Upper lobe of right lung (tissue), 1 donor: Measurements from ENCODE around the gene PTPRM. TPM values are rescaled to one million over a fixed set of nuclear protein-coding genes. Genes with fewer than 3 reads are reported as not detected.
A peak's percentile ranks its signal among the peaks of the same experiment; 100 is the strongest.

Experiments used
- ATAC-seq: fragments of 200-7000 bp; cut with Tn5 transposase; one replicate; pipeline ENCODE4 v1.9.1; 2020; ENCODE audit warnings: mild to moderate bottlenecking, moderate library complexity
- DNase-seq: peaks from one replicate; pipeline ENCODE4 v3.0.0-alpha.2; 2020
- H3K27ac ChIP-seq: fragments of 200-600 bp; one replicate; pipeline ENCODE4 v1.8.0; 2022
- H3K27me3 ChIP-seq: fragments of 200-600 bp; one replicate; pipeline ENCODE4 v1.8.0; 2022; ENCODE audit warnings: mild to moderate bottlenecking
- H3K36me3 ChIP-seq: fragments of 200-600 bp; one replicate; pipeline ENCODE4 v1.8.0; 2022
- H3K4me1 ChIP-seq: fragments of 200-600 bp; one replicate; pipeline ENCODE4 v1.8.0; 2022
- H3K4me3 ChIP-seq: fragments of 200-600 bp; one replicate; pipeline ENCODE4 v1.8.0; 2022; ENCODE audit warnings: mild to moderate bottlenecking
- H3K9me3 ChIP-seq: fragments of 200-600 bp; one replicate; pipeline ENCODE4 v1.8.0; 2022
- intact Hi-C: fragments of 100-400 bp; cut with DNase I; formaldehyde crosslinking; loops from one replicate; pipeline ENCODE4 v1.11.0; 2022
- total RNA-seq: library from RNA; stranded (reverse); fragmentation: NEBNext Ultra II Directional; extraction: Animal tissue kit (Norgen Biotek cat#: 25700); gene quantifications from one replicate; pipeline ENCODE4 v1.2.1, GENCODE V29; 2021
- TF ChIP-seq, protein P1 (sequence below): fragments of 200-600 bp; IDR thresholded peaks from one replicate; pipeline ENCODE4 v1.8.0; 2022; ENCODE audit warnings: antibody characterized with exemption
- donor health status: DM: no; HTN: yes; CAD: no; lungs with severe emphysema.

Gene PTPRM
- total RNA-seq, 1 donor from 2014 or later = 99.3 TPM

DNA sequence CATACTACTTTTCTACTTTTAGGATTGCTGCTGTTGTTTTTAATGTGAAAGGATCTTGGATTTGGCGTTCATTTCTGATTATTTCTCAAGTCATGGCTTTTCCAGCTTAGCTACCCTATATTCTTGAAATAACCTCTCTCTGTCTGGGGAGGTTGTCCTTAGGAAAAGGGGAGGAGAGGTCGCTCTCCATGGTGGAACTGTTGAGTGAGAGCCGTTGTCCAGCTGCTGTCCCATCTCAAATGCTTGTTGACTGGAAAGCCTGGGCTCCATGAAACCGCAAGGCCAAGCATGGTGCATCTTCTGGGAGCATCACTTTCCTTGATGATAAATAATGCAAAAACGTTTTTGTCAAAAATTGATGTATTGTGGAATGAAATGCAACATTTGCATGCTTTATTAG is 563.0 kb downstream of the PTPRM start:
- Histone ChIP-seq H3K27me3 (no peaks in the 10 kb centered on the region), H3K27ac (no peak overlapping the region), H3K4me3 (no peak overlapping the region), H3K4me1 (no peaks in the 10 kb centered on the region), H3K9me3 (no peaks in the 10 kb centered on the region), H3K36me3 (no peaks in the 10 kb centered on the region)
- TF ChIP-seq, protein P1, sequence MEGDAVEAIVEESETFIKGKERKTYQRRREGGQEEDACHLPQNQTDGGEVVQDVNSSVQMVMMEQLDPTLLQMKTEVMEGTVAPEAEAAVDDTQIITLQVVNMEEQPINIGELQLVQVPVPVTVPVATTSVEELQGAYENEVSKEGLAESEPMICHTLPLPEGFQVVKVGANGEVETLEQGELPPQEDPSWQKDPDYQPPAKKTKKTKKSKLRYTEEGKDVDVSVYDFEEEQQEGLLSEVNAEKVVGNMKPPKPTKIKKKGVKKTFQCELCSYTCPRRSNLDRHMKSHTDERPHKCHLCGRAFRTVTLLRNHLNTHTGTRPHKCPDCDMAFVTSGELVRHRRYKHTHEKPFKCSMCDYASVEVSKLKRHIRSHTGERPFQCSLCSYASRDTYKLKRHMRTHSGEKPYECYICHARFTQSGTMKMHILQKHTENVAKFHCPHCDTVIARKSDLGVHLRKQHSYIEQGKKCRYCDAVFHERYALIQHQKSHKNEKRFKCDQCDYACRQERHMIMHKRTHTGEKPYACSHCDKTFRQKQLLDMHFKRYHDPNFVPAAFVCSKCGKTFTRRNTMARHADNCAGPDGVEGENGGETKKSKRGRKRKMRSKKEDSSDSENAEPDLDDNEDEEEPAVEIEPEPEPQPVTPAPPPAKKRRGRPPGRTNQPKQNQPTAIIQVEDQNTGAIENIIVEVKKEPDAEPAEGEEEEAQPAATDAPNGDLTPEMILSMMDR = no peak
- intact Hi-C loops = no loop called here
- ATAC-seq (no peak), DNase-seq (no peak)

DNA sequence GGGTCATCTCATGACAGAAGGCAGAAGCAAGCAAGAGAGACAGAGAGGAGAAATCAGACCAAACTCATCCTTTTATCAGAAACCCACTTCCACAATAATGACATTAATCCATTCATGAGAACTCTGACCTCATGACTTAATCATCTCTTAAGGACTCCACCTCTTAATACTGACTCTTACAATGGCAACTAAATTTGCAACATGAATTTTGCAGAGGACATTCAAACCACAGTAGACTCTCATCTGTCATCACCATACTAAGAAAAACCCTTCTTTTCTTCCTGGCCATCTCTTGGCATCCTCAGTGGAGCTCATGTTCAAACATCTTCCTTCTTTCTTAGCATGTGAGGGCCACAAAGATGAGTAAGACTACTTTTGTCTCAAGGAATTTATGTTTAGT is 565.9 kb downstream of the PTPRM start:
- ATAC-seq = no peak
- no peak for DNase-seq
- Histone ChIP-seq H3K4me3 (no peak overlapping the region), H3K27ac (no peak overlapping the region), H3K27me3 (no peaks in the 10 kb centered on the region), H3K36me3 (no peaks in the 10 kb centered on the region), H3K9me3 (no peaks in the 10 kb centered on the region), H3K4me1 (no peaks in the 10 kb centered on the region)
- intact Hi-C loops = no loop called here
- TF ChIP-seq, protein P1 = no peak

DNA sequence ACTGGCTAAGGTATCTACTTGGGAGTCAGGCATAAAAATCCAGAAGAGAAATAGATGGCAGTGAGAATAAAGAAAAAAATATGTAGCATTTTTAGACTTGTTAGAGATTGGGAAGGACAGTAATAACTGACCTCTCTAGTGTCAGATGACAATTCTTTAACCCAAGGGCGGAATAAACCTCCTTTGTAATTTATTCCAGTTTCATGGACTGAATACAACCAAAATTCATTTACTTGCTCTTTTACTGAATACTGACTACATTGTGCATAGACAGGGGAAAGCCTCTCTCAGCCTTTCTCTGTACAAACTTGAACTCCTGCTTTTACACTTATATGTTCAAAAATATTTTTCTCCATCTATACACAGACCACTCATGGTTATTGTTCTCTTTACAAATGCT is 566.8 kb downstream of the PTPRM start:
- no peaks in the 10 kb centered on the region for H3K36me3 ChIP-seq
- DNase-seq = no peak
- H3K4me3 ChIP-seq = no peak overlapping the region
- no peak for ATAC-seq
- TF ChIP-seq, protein P1 = no peak
- H3K27me3 ChIP-seq = no peaks in the 10 kb centered on the region
- no peak overlapping the region for H3K27ac ChIP-seq
- H3K4me1 ChIP-seq = no peaks in the 10 kb centered on the region
- H3K9me3 ChIP-seq = no peaks in the 10 kb centered on the region
- intact Hi-C loops = no loop called here

DNA sequence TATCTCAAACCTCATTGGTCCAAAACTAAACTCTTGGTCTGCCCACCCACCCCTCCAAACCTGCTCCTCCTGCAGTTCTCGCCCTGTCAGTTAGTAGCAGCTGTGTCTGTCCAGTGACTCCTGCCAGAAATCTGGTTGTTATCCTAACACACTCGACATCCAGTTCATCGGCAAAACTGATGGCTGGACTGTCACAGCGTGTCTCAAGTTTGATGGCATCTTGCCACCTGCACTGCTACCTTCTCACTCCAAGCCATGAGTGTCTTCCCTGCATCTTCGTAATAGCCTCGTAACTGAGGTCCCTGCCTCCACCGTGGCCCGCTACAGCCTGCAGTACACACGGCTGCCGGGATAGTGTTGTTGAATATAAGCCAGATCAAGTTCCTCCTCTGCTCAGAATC is 572.0 kb downstream of the PTPRM start:
- peak; percentile 28 for ATAC-seq
- H3K36me3 ChIP-seq = peaks cover 5% of the 10 kb centered on the region
- H3K27ac ChIP-seq = no peak overlapping the region

DNA sequence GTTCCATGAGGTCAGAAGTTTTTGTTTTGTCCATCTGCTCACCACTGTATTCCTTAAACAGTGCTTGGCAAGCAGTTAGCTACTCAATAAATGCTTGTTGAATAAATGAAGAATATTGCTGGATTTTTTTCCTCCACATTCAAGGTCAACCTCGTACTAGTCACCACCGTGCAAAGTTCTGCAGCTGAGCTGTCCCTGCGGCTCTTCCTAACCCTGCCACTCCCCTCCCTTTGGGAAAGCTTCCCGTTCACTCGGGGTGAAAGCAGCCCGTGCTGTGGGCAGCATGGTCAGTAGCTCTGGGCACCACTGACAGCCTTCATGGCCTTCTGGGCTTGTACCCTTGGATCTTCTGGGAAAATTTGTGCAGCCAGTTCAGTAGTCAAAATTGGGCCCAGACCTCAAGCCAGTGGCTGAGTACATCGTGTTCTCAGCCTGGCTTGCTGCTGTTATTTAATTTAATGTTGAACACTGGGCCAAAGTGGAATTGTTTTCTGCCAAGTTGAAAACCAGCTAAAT is 572.8 kb downstream of the PTPRM start:
- no peaks in the 10 kb centered on the region for H3K27me3 ChIP-seq
- no peak overlapping the region for H3K4me3 ChIP-seq
- no peaks in the 10 kb centered on the region for H3K4me1 ChIP-seq
- H3K9me3 ChIP-seq = no peaks in the 10 kb centered on the region
- no peak overlapping the region for H3K27ac ChIP-seq
- peaks cover 13% of the 10 kb centered on the region for H3K36me3 ChIP-seq
- intact Hi-C loops = no loop called here
- DNase-seq = no peak
- ATAC-seq = no peak
- TF ChIP-seq, protein P1 = no peak

More for the DNA sequence above, 572.0 kb downstream of the PTPRM start:
- no peaks in the 10 kb centered on the region for H3K27me3 ChIP-seq
- no peak overlapping the region for H3K4me3 ChIP-seq
- intact Hi-C loops = no loop called here
- no peak for DNase-seq
- TF ChIP-seq, protein P1 = no peak
- no peaks in the 10 kb centered on the region for H3K4me1 ChIP-seq
- no peaks in the 10 kb centered on the region for H3K9me3 ChIP-seq
